HUES48 (cell line): ENCODE measurements around the gene KLHL21.
A peak's percentile ranks its signal among the peaks of the same experiment; 100 is the strongest.

Experiments used
- H3K27ac ChIP-seq: one replicate; pipeline ENCODE4 v1.7.0; 2013; ENCODE audit warnings: low read depth, low read length, inconsistent platforms
- H3K27me3 ChIP-seq: 2 replicates; pipeline ENCODE4 v1.6.1; 2013; ENCODE audit warnings: mild to moderate bottlenecking, low read length; ENCODE audit not compliant: control insufficient read depth, insufficient read depth
- H3K36me3 ChIP-seq: 2 replicates; pipeline ENCODE4 v1.6.1; 2013; ENCODE audit warnings: low read length; ENCODE audit not compliant: control insufficient read depth, insufficient read depth
- H3K4me1 ChIP-seq: 2 replicates; pipeline ENCODE4 v1.6.1; 2013; ENCODE audit warnings: mild to moderate bottlenecking, low read length; ENCODE audit not compliant: control insufficient read depth, insufficient read depth
- H3K4me3 ChIP-seq: 2 replicates; pipeline ENCODE4 v1.5.1; 2013; ENCODE audit warnings: mild to moderate bottlenecking, low read depth, low read length
- H3K9ac ChIP-seq: 2 replicates; pipeline ENCODE4 v1.6.1; 2013; ENCODE audit warnings: mild to moderate bottlenecking, low read depth, low read length, moderate library complexity
- H3K9me3 ChIP-seq: 2 replicates; pipeline ENCODE4 v1.6.1; 2013; ENCODE audit warnings: low read length; ENCODE audit not compliant: control insufficient read depth, insufficient read depth

The KLHL21 gene

GRCh38 chr1:6624710-6625583 lies 22.3 kb upstream of the KLHL21 start, which contains the start of gene THAP3:
Gene THAP3 (plus strand): TSS chr1:6624868. CDS start chr1:6625219, 351 bp downstream.
- H3K4me3 ChIP-seq: peak within 1 kb of the TSS; percentile 81
- H3K27ac ChIP-seq: peak within 1 kb of the TSS; percentile 87
- H3K9me3 ChIP-seq: no peaks in the 10 kb centered on the region
- H3K36me3 ChIP-seq: peaks cover 66% of the 10 kb centered on the region
- H3K4me1 ChIP-seq: no peaks in the 10 kb centered on the region
- H3K27me3 ChIP-seq: no peaks in the 10 kb centered on the region
- H3K9ac ChIP-seq: peak within 1 kb of the TSS; percentile 78

GRCh38 chr1:6623269-6623965 lies 20.7 kb upstream of the KLHL21 start:
- H3K9me3 ChIP-seq: no peaks in the 10 kb centered on the region
- no peak overlapping the region for H3K27ac ChIP-seq
- no peaks in the 10 kb centered on the region for H3K27me3 ChIP-seq
- H3K9ac ChIP-seq: no peak overlapping the region
- peaks cover 65% of the 10 kb centered on the region for H3K36me3 ChIP-seq
- no peaks in the 10 kb centered on the region for H3K4me1 ChIP-seq
- no peak overlapping the region for H3K4me3 ChIP-seq

- Histone ChIP-seq H3K4me3 (no peak overlapping the region), H3K27me3 (no peaks in the 10 kb centered on the region), H3K27ac (no peak overlapping the region), H3K36me3 (peaks cover 65% of the 10 kb centered on the region), H3K9ac (no peak overlapping the region), H3K4me1 (no peaks in the 10 kb centered on the region), H3K9me3 (no peaks in the 10 kb centered on the region)
These were observed 19.9 kb upstream of the KLHL21 start for GRCh38 chr1:6622396-6623152.

- Histone ChIP-seq H3K9ac (no peak overlapping the region), H3K9me3 (no peaks in the 10 kb centered on the region), H3K4me1 (no peaks in the 10 kb centered on the region), H3K36me3 (peaks cover 72% of the 10 kb centered on the region), H3K27me3 (no peaks in the 10 kb centered on the region), H3K4me3 (no peak overlapping the region), H3K27ac (no peak overlapping the region)
These were observed 19.0 kb upstream of the KLHL21 start for GRCh38 chr1:6621429-6622391.

- no peaks in the 10 kb centered on the region for H3K9me3 ChIP-seq
- H3K36me3 ChIP-seq: peaks cover 75% of the 10 kb centered on the region
- no peak overlapping the region for H3K4me3 ChIP-seq
- no peaks in the 10 kb centered on the region for H3K4me1 ChIP-seq
- H3K27me3 ChIP-seq: no peaks in the 10 kb centered on the region
- no peak overlapping the region for H3K27ac ChIP-seq
- no peak overlapping the region for H3K9ac ChIP-seq
These were observed 16.4 kb upstream of the KLHL21 start for GRCh38 chr1:6619045-6619444.

GRCh38 chr1:6614929-6615785 lies 12.5 kb upstream of the KLHL21 start:
- H3K4me3 ChIP-seq: peak overlapping the region; percentile 70
- peaks cover 10% of the 10 kb centered on the region; the same call in 1 of the 2 replicates for H3K27me3 ChIP-seq
- 0 out of 2 replicates have a peak, but pooled peaks cover 4% of the 10 kb centered on the region for H3K4me1 ChIP-seq
- no peaks in the 10 kb centered on the region for H3K9me3 ChIP-seq
- H3K27ac ChIP-seq: peak overlapping the region; percentile 59
- H3K9ac ChIP-seq: peak overlapping the region; percentile 44; the same call in 1 of the 2 replicates
- peaks cover 37% of the 10 kb centered on the region for H3K36me3 ChIP-seq

- peaks cover 28% of the 10 kb centered on the region for H3K36me3 ChIP-seq
- peak overlapping the region; percentile 88 for H3K27ac ChIP-seq
- no peaks in the 10 kb centered on the region for H3K9me3 ChIP-seq
- peak overlapping the region; percentile 84 for H3K4me3 ChIP-seq
- peaks cover 6% of the 10 kb centered on the region; the same call in 1 of the 2 replicates for H3K4me1 ChIP-seq
- H3K9ac ChIP-seq: peak overlapping the region; percentile 63; the same call in 1 of the 2 replicates
- peaks cover 10% of the 10 kb centered on the region; the same call in 1 of the 2 replicates for H3K27me3 ChIP-seq
These were observed 11.6 kb upstream of the KLHL21 start for GRCh38 chr1:6614019-6614928.

GRCh38 chr1:6613361-6614018 lies 10.8 kb upstream of the KLHL21 start, which contains the start of gene PHF13:
Gene PHF13 (plus strand): TSS chr1:6613731. CDS start chr1:6614067, 336 bp downstream.
- Histone ChIP-seq H3K4me1 (peaks cover 7% of the 10 kb centered on the region; the same call in 1 of the 2 replicates), H3K27ac (peak within 1 kb of the TSS; percentile 88), H3K4me3 (peak within 1 kb of the TSS; percentile 84)

More at GRCh38 chr1:6613361-6614018, 10.8 kb upstream of the KLHL21 start, which contains the start of gene PHF13:
- Histone ChIP-seq H3K9me3 (no peaks in the 10 kb centered on the region), H3K9ac (peak within 1 kb of the TSS; percentile 63; the same call in 1 of the 2 replicates), H3K36me3 (peaks cover 22% of the 10 kb centered on the region), H3K27me3 (peaks cover 10% of the 10 kb centered on the region; the same call in 1 of the 2 replicates)
